K562 (cell line): ENCODE measurements around the gene UVRAG. TPM values are rescaled to one million over a fixed set of nuclear protein-coding genes. Genes with fewer than 3 reads are reported as not detected.

ENCODE experiments used
- ATAC-seq: fragments of 200-7000 bp; cut with Tn5 transposase; 3 replicates; pipeline ENCODE4 v1.9.1; 2020; ENCODE audit warnings: moderate library complexity
- BruUV-seq: library from RNA; stranded (reverse); fragments of 400-500 nt; replicated peaks from 2 replicates; lab custom pipeline; 2021; lab: Mats Ljungman, UMichigan
- CTCF ChIA-PET: fragments of 300-600 bp; formaldehyde crosslinking; extraction: SDS; loops from one replicate; lab custom pipeline; 2021; ENCODE audit warnings: low intra/inter-chr PET ratio; lab: Yijun Ruan, JAX
- POLR2A ChIA-PET: fragments of 300-600, 350-650 bp; sonication (Branson Sonifier 250); formaldehyde crosslinking; extraction: SDS; loops from one replicate; lab custom pipeline; 2021; ENCODE audit warnings: antibody characterized with exemption, inconsistent platforms; lab: Yijun Ruan, JAX
- DNase-seq, 4 experiments: peaks; one replicate each; pipeline versions ENCODE4 v3.0.0 to v3.0.0-alpha.2; 2011 to 2018; ENCODE audit warnings: low spot score in 3 of 4, mixed read lengths in 3 of 4; ENCODE audit errors: extremely low read depth in 1 of 4
- FAIRE-seq: peaks from 2 replicates; lab custom pipeline; 2011; peaks lifted over from hg19 to GRCh38; lab: Jason Lieb, UNC
- H2AFZ ChIP-seq: 2 replicates; pipeline ENCODE4 v1.6.0; 2011; ENCODE audit warnings: low read depth, low read length, control low read depth, inconsistent platforms
- H3K27ac ChIP-seq: fragments of 200-600 bp; 3 replicates; pipeline ENCODE4 v1.8.0; 2011; ENCODE audit warnings: low read depth, mild to moderate bottlenecking, control low read depth, inconsistent platforms, low read length, moderate library complexity, mixed read lengths; ENCODE audit errors: extremely low read depth
- H3K27me3 ChIP-seq, 2 experiments: fragments of 300-600 bp in 1 of 2; 2 replicates in 1 of 2; 3 replicates in 1 of 2; pipeline versions ENCODE4 v1.6.0 to v1.8.0; 2011; ENCODE audit warnings: inconsistent platforms in 2 of 2, low read length in 2 of 2, mild to moderate bottlenecking in 1 of 2, mixed read lengths in 1 of 2, moderate library complexity in 1 of 2; ENCODE audit not compliant: control insufficient read depth in 2 of 2, insufficient read depth in 2 of 2
- H3K36me3 ChIP-seq: fragments of 300-600 bp; 3 replicates; pipeline ENCODE4 v1.8.0; 2011; ENCODE audit warnings: mild to moderate bottlenecking, low read length, inconsistent platforms; ENCODE audit not compliant: control insufficient read depth, insufficient read depth
- H3K4me1 ChIP-seq, 2 experiments: fragments of 200-600 bp in 1 of 2; replicated peaks in 1 of 2; 2 replicates in 1 of 2; 3 replicates in 1 of 2; pipeline versions ENCODE4 v1.5.1 to v1.8.0; 2011; ENCODE audit warnings: inconsistent platforms in 2 of 2, low read length in 2 of 2, mild to moderate bottlenecking in 1 of 2, mixed read lengths in 1 of 2, moderate library complexity in 1 of 2; ENCODE audit not compliant: control insufficient read depth in 2 of 2, insufficient read depth in 2 of 2
- H3K4me2 ChIP-seq: 2 replicates; pipeline ENCODE4 v1.6.1; 2011; ENCODE audit warnings: low read length, control low read depth, inconsistent platforms, mixed read lengths; ENCODE audit not compliant: insufficient read depth
- H3K4me3 ChIP-seq: fragments of 200-600 bp; sonication (generic), shearing (Covaris generic); 2 replicates; pipeline ENCODE4 v1.5.1; 2016; ENCODE audit warnings: control low read depth, inconsistent platforms
- H3K79me2 ChIP-seq: fragments of 200-600 bp; 3 replicates; pipeline ENCODE4 v1.8.0; 2011; ENCODE audit warnings: low read length, inconsistent platforms; ENCODE audit not compliant: control insufficient read depth, insufficient read depth
- H3K9ac ChIP-seq, 2 experiments: 2 replicates each; pipeline versions ENCODE4 v1.6.0 to v1.6.1; 2011; ENCODE audit warnings: low read depth in 2 of 2, low read length in 2 of 2, control low read depth in 1 of 2, inconsistent platforms in 1 of 2, mild to moderate bottlenecking in 1 of 2, mixed read lengths in 1 of 2; ENCODE audit not compliant: insufficient read depth in 1 of 2
- H3K9me1 ChIP-seq: one replicate; pipeline ENCODE4 v1.6.0; 2011; ENCODE audit warnings: inconsistent platforms, mild to moderate bottlenecking, low read length, moderate library complexity; ENCODE audit not compliant: control insufficient read depth, insufficient read depth
- H3K9me3 ChIP-seq: replicated peaks from 2 replicates; pipeline ENCODE4 v1.5.1; 2011; ENCODE audit warnings: low read depth, low read length, inconsistent platforms; ENCODE audit not compliant: control insufficient read depth, insufficient read depth
- H4K20me1 ChIP-seq: replicated peaks from 2 replicates; pipeline ENCODE4 v1.6.1; 2011; ENCODE audit warnings: low read length, inconsistent platforms, mixed read lengths; ENCODE audit not compliant: control insufficient read depth, insufficient read depth
- BRF2 ChIP-seq: IDR thresholded peaks from 3 replicates; pipeline ENCODE4 v1.6.1; 2011; ENCODE audit warnings: borderline replicate concordance, mild to moderate bottlenecking; ENCODE audit not compliant: insufficient read length, insufficient read depth
- CBFA2T2 ChIP-seq: fragments of 450-650 bp; conservative IDR thresholded peaks from 2 replicates; pipeline ENCODE4 v1.6.1; 2017; ENCODE audit warnings: mild to moderate bottlenecking
- LARP7 ChIP-seq: fragments of 450-650 bp; IDR thresholded peaks from 2 replicates; pipeline ENCODE4 v1.6.1; 2016
- MAZ ChIP-seq, 2 experiments: fragments of 450-650 bp in 1 of 2; sonication (generic) in 1 of 2; formaldehyde crosslinking; IDR thresholded peaks in 1 of 2; conservative IDR thresholded peaks in 1 of 2; 2 replicates each; pipeline versions ENCODE4 v1.4.0 to v1.5.0; 2020; ENCODE audit warnings: mild to moderate bottlenecking in 1 of 2, missing genetic modification reagents in 1 of 2
- NFIX ChIP-seq: fragments of 250-450 bp; sonication (Bioruptor Pico); IDR thresholded peaks from 2 replicates; pipeline ENCODE4 v1.4.0; 2020; ENCODE audit warnings: low read depth, mild to moderate bottlenecking, moderate library complexity
- NKRF ChIP-seq: fragments of 450-650 bp; IDR thresholded peaks from 2 replicates; pipeline ENCODE4 v1.6.1; 2016; ENCODE audit warnings: borderline replicate concordance
- POLR3A ChIP-seq: IDR thresholded peaks from 2 replicates; pipeline ENCODE4 v1.6.1; 2011; ENCODE audit warnings: borderline replicate concordance, mild to moderate bottlenecking, moderate library complexity; ENCODE audit not compliant: insufficient read length, insufficient read depth; ENCODE audit errors: extremely low read depth
- RB1 ChIP-seq: fragments of 450-650 bp; IDR thresholded peaks from 2 replicates; pipeline ENCODE4 v1.6.1; 2017; ENCODE audit warnings: low read depth, mild to moderate bottlenecking
- RBM17 ChIP-seq: fragments of 200-400 bp; formaldehyde crosslinking; IDR thresholded peaks from 2 replicates; pipeline ENCODE4 v1.6.1; 2017; ENCODE audit warnings: low read depth, mild to moderate bottlenecking, low read length, borderline replicate concordance
- SRSF3 ChIP-seq: fragments of 200-400 bp; formaldehyde crosslinking; IDR thresholded peaks from 2 replicates; pipeline ENCODE4 v1.6.1; 2016; ENCODE audit warnings: mild to moderate bottlenecking, low read length, moderate library complexity; ENCODE audit not compliant: insufficient read depth
- TARDBP ChIP-seq: fragments of 450-650 bp; IDR thresholded peaks from 2 replicates; pipeline ENCODE4 v1.6.1; 2016
- ZNF175 ChIP-seq: fragments of 200-800 bp; sonication (Bioruptor generic); IDR thresholded peaks from 2 replicates; pipeline ENCODE4 v1.6.1; 2016; ENCODE audit warnings: low read depth, mild to moderate bottlenecking, missing genetic modification characterization, missing compliant biosample characterization
- ZNF41 ChIP-seq: fragments of 250-450 bp; sonication (Bioruptor Pico); conservative IDR thresholded peaks from 2 replicates; pipeline ENCODE4 v1.4.0; 2020; ENCODE audit warnings: mild to moderate bottlenecking
- ZNF766 ChIP-seq: fragments of 200-800 bp; sonication (Bioruptor generic); conservative IDR thresholded peaks from 2 replicates; pipeline ENCODE4 v1.6.1; 2016; ENCODE audit warnings: missing genetic modification characterization, missing compliant biosample characterization
- WGBS: fragments of 100-300 bp; shearing (Covaris generic); methylation state at CpG from one replicate; pipeline ENCODE4 v1.1.6; 2016; ENCODE audit warnings: low coverage, mixed read lengths; ENCODE audit not compliant: insufficient coverage; ENCODE audit errors: missing lambda C conversion rate; 5-methylcytosine and 5-hydroxymethylcytosine counted together
- in situ Hi-C: fragments of 300-500 bp; cut with MboI; formaldehyde crosslinking; loops from 4 replicates; pipeline ENCODE4 v1.15.0; 2018; ENCODE audit warnings: inconsistent platforms, mixed read lengths
- intact Hi-C: fragments of 100-400 bp; cut with micrococcal nuclease; formaldehyde crosslinking; loops from 2 replicates; pipeline ENCODE4 v1.14.2; 2022
- polyA plus RNA-seq, 8 experiments: library from polyadenylated mRNA; depleted of rRNA in 4 of 8; stranded (reverse) in 5 of 8; unstranded in 3 of 8; fragments of >200 nt; fragmentation: Nextera tagmentation in 2 of 8; fragmentation: Illumina TruSeq in 1 of 8; extraction: Ambion mirVana in 2 of 8; extraction: Trizol in 1 of 8; gene quantifications; 2 replicates each; pipeline versions ENCODE4 v1.2.1 to v1.2.3, GENCODE V29; 2011 to 2014; ENCODE audit warnings: inconsistent platforms in 1 of 8, missing spikeins in 1 of 8
- total RNA-seq, 7 experiments: library from RNA; depleted of rRNA in 6 of 7; stranded (reverse); fragments of >200 nt in 6 of 7; fragmentation: Illumina TruSeq in 2 of 7; extraction: Trizol in 2 of 7; gene quantifications; 2 replicates each; pipeline versions ENCODE4 v1.2.1 to v1.2.3, GENCODE V29; 2011 to 2021; ENCODE audit warnings: low replicate concordance in 1 of 7
- TF ChIP-seq, protein P1 (sequence below): sonication (generic); formaldehyde crosslinking; IDR thresholded peaks from 2 replicates; pipeline ENCODE4 v1.8.0; 2022; ENCODE audit warnings: missing genetic modification reagents, mild to moderate bottlenecking, borderline replicate concordance
- TF ChIP-seq, protein P2 (sequence below): fragments of 450-650 bp; formaldehyde crosslinking; conservative IDR thresholded peaks from 2 replicates; pipeline ENCODE4 v1.4.0; 2022; ENCODE audit warnings: mild to moderate bottlenecking, missing genetic modification characterization

The UVRAG gene
- total and polyA plus RNA-seq, 9 of the 15 experiments (the other 6 are each of a cell fraction or from before 2014, with no cell fraction given) = 3.1 to 17.8 (median 12.4) TPM

- in situ Hi-C loops (no loop called here), intact Hi-C loops (no loop called here)
- DNase-seq = no peak
- ChIA-PET CTCF (no interaction called here), POLR2A (no interaction called here)
- Histone ChIP-seq H3K79me2 (no peaks in the 10 kb centered on the region), H3K27me3 (no peaks in the 10 kb centered on the region), H3K4me3 (no peak overlapping the region), H3K4me1 (no peaks in the 10 kb centered on the region; a peak in 1 of 5 replicates), H4K20me1 (no peaks in the 10 kb centered on the region), H3K9ac (no peak overlapping the region), H3K36me3 (no peaks in the 10 kb centered on the region), H3K4me2 (no peak overlapping the region), H2AFZ (no peak overlapping the region), H3K27ac (no peak overlapping the region), H3K9me1 (no peaks in the 10 kb centered on the region), H3K9me3 (no peaks in the 10 kb centered on the region)
- no peak for FAIRE-seq
- WGBS = 83% methylated on average over 7 of the region's 7 CpGs
- no TSS peak for BruUV-seq
- ATAC-seq = no peak
- no peak for TF ChIP-seq NKRF
- TF ChIP-seq CBFA2T2 = no peak
- TF ChIP-seq MAZ (CRISPR knock-in tag; conservative IDR thresholded peaks at IDR 0.05 in 1 of 2, IDR thresholded peaks at IDR 0.05 in 1 of 2) = no peak
- no peak for TF ChIP-seq ZNF175 (CRISPR knock-in tag)
- no peak for TF ChIP-seq POLR3A
- TF ChIP-seq NFIX (CRISPR knock-in tag) = no peak
- no peak for TF ChIP-seq TARDBP
- TF ChIP-seq SRSF3 = no peak
- TF ChIP-seq, protein P1, sequence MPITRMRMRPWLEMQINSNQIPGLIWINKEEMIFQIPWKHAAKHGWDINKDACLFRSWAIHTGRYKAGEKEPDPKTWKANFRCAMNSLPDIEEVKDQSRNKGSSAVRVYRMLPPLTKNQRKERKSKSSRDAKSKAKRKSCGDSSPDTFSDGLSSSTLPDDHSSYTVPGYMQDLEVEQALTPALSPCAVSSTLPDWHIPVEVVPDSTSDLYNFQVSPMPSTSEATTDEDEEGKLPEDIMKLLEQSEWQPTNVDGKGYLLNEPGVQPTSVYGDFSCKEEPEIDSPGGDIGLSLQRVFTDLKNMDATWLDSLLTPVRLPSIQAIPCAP = no peak
- TF ChIP-seq, protein P2, sequence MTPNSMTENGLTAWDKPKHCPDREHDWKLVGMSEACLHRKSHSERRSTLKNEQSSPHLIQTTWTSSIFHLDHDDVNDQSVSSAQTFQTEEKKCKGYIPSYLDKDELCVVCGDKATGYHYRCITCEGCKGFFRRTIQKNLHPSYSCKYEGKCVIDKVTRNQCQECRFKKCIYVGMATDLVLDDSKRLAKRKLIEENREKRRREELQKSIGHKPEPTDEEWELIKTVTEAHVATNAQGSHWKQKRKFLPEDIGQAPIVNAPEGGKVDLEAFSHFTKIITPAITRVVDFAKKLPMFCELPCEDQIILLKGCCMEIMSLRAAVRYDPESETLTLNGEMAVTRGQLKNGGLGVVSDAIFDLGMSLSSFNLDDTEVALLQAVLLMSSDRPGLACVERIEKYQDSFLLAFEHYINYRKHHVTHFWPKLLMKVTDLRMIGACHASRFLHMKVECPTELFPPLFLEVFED (CRISPR knock-in tag) = no peak
- no peak for TF ChIP-seq LARP7
- TF ChIP-seq BRF2 = no peak
- TF ChIP-seq ZNF41 (CRISPR knock-in tag) = no peak
- TF ChIP-seq RB1 = no peak
- no peak for TF ChIP-seq RBM17
- TF ChIP-seq ZNF766 = no peak
Measured at GRCh38 chr11:76104285-76104684, 289.3 kb downstream of the UVRAG start.
